Measurements from ENCODE around the gene CFHR1.

The CFHR1 gene

DNA sequence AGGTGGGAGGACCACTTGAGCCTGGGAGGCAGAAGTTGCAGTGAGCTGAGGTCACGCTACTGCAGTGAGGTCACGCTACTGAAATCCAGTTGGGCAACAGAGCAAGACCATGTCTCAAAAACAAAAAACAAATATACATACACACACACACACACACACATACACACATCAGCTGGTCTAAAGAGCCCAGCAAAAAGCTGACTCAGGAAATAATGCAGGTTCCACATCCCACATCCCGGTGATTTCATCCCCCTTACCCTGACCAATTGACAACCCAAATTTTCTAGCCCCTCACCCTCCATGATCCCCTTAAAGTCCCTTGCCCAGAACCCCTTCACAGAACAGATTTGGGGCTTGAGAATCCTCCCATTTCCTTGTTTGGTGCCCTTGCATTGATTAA lies 56.4 kb downstream of the CFHR1 start:
- DNase-seq (ENCODE audit: low spot score), result no peak
- no peak for FAIRE-seq

DNA sequence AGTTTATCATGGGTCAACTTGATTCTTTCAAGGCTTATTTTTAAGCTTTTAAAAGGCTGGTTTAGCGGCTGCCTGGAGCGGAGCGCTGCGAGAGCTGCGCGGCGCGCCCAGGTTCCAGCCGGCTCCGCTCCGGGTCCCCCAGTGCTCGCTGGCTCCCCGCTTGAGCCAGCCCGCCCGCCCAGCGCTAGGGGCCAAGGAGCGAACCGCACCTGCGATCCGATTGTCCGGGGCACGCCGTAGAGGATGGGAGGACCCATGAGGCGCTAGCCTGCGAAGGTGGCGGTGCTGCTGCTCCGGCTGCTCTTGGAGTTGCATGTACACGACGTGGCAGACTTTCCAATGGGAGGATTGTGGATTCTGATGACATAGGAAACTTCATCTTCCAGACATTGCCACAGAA lies 58.4 kb downstream of the CFHR1 start:
- FAIRE-seq, result no peak
- no peak for DNase-seq (ENCODE audit: low spot score)

Measured in urothelium cell line (cell line).